PC-9 (cell line): ENCODE measurements around the gene PRKAR2B. TPM values are rescaled to one million over a fixed set of nuclear protein-coding genes. Genes with fewer than 3 reads are reported as not detected.

ENCODE experiments used
- BruUV-seq: library from RNA; stranded (reverse); fragments of 400-500 nt; replicated peaks from 2 replicates; lab custom pipeline; 2021; lab: Mats Ljungman, UMichigan
- CTCF ChIA-PET: fragments of 300-600 bp; sonication (Branson Sonifier 250); formaldehyde crosslinking; loops from one replicate; lab custom pipeline; 2022; ENCODE audit warnings: antibody characterized with exemption; lab: Charles Lee
- POLR2A ChIA-PET: fragments of 300-600 bp; sonication (Branson Sonifier 250); formaldehyde crosslinking; loops from one replicate; lab custom pipeline; 2022; ENCODE audit warnings: antibody characterized with exemption; ENCODE audit not compliant: unreplicated experiment; lab: Charles Lee
- DNase-seq, 2 experiments: peaks; one replicate each; pipeline versions ENCODE4 v3.0.0 to v3.0.0-alpha.2; 2015 to 2022; ENCODE audit warnings: mixed read lengths in 1 of 2
- H2AFZ ChIP-seq: fragments of 200-600 bp; sonication (generic); 2 replicates; pipeline ENCODE4 v1.8.1; 2017; ENCODE audit warnings: antibody characterized with exemption
- H3F3A ChIP-seq: fragments of 200-600 bp; sonication (generic); 2 replicates; pipeline ENCODE4 v1.8.1; 2017; ENCODE audit warnings: antibody characterized with exemption, mild to moderate bottlenecking, low read depth; ENCODE audit not compliant: insufficient read depth
- H3K27ac ChIP-seq: fragments of 200-600 bp; sonication (generic); 2 replicates; pipeline ENCODE4 v1.6.1; 2016; ENCODE audit warnings: mixed run types
- H3K27me3 ChIP-seq: fragments of 200-600 bp; sonication (generic); 2 replicates; pipeline ENCODE4 v1.6.1; 2016; ENCODE audit warnings: low read depth, mixed run types; ENCODE audit not compliant: insufficient read depth
- H3K36me3 ChIP-seq: fragments of 200-600 bp; sonication (generic); 2 replicates; pipeline ENCODE4 v1.6.1; 2016; ENCODE audit warnings: low read depth, mixed run types
- H3K4me1 ChIP-seq: fragments of 200-600 bp; sonication (generic); replicated peaks from 2 replicates; pipeline ENCODE4 v1.6.1; 2016; ENCODE audit warnings: mixed run types; ENCODE audit not compliant: insufficient read depth
- H3K4me2 ChIP-seq: fragments of 200-600 bp; sonication (generic); 2 replicates; pipeline ENCODE4 v1.6.1; 2017; ENCODE audit warnings: mixed run types
- H3K4me3 ChIP-seq: fragments of 200-600 bp; sonication (generic); 2 replicates; pipeline ENCODE4 v1.6.1; 2016; ENCODE audit warnings: mixed run types
- H3K79me2 ChIP-seq: fragments of 200-600 bp; sonication (generic); 2 replicates; pipeline ENCODE4 v1.6.1; 2017; ENCODE audit warnings: low read depth, mixed run types
- H3K9me2 ChIP-seq: fragments of 200-600 bp; sonication (generic); 2 replicates; pipeline ENCODE4 v1.8.1; 2017; ENCODE audit warnings: mild to moderate bottlenecking; ENCODE audit not compliant: insufficient read depth
- H3K9me3 ChIP-seq: fragments of 200-600 bp; sonication (generic); 2 replicates; pipeline ENCODE4 v1.8.1; 2016; ENCODE audit warnings: low read depth; ENCODE audit not compliant: insufficient read depth
- H4K20me1 ChIP-seq: fragments of 200-600 bp; sonication (generic); 2 replicates; pipeline ENCODE4 v1.8.1; 2017; ENCODE audit not compliant: insufficient read depth
- CTCF ChIP-seq: fragments of 200-600 bp; sonication (generic); conservative IDR thresholded peaks from 2 replicates; pipeline ENCODE4 v1.6.1; 2017; ENCODE audit warnings: mixed run types, antibody characterized with exemption, mild to moderate bottlenecking, moderate library complexity
- EZH2 ChIP-seq: fragments of 200-600 bp; sonication (generic); IDR thresholded peaks from 2 replicates; pipeline ENCODE4 v1.8.0; 2017; ENCODE audit warnings: antibody characterized with exemption, low read depth
- intact Hi-C: fragments of 100-400 bp; cut with micrococcal nuclease; formaldehyde crosslinking; loops from one replicate; pipeline ENCODE4 v1.10.0; 2022; ENCODE audit not compliant: unreplicated experiment
- total RNA-seq: library from RNA; stranded (reverse); gene quantifications from 2 replicates; pipeline ENCODE4 v1.2.3, GENCODE V29; 2021

The PRKAR2B gene
- total RNA-seq, 1 experiment from 2014 or later: 2.9 TPM

- H3K9me2 ChIP-seq: no peaks in the 10 kb centered on the region
- H3K79me2 ChIP-seq: no peaks in the 10 kb centered on the region
- no peak overlapping the region for H3K4me2 ChIP-seq
- H3K4me1 ChIP-seq: 0 out of 2 replicates have a peak, but pooled peaks cover 11% of the 10 kb centered on the region
- H2AFZ ChIP-seq: no peak overlapping the region
- CTCF ChIA-PET: no interaction called here
- no peak for DNase-seq
- no peaks in the 10 kb centered on the region for H3K36me3 ChIP-seq
- no peaks in the 10 kb centered on the region for H3F3A ChIP-seq
- no peaks in the 10 kb centered on the region for H4K20me1 ChIP-seq
- no peaks in the 10 kb centered on the region for H3K27me3 ChIP-seq
- H3K27ac ChIP-seq: no peak overlapping the region
- POLR2A ChIA-PET: no interaction called here
- TF ChIP-seq CTCF: no peak
- no peak for TF ChIP-seq EZH2
- no TSS peak for BruUV-seq
- intact Hi-C loops: no loop called here
- no peaks in the 10 kb centered on the region for H3K9me3 ChIP-seq
- no peak overlapping the region for H3K4me3 ChIP-seq
Measured at GRCh38 chr7:107032050-107032449, 12.5 kb upstream of the PRKAR2B start.

GRCh38 chr7:107032720-107033438, 11.6 kb upstream of the PRKAR2B start:
- ChIA-PET CTCF (interaction anchor here (0.7 kb wide), 1 partner anchor 119 kb away, joined by 7 read pairs; no protein-coding TSS in a partner anchor), POLR2A (no interaction called here)
- Histone ChIP-seq H4K20me1 (no peaks in the 10 kb centered on the region), H3K79me2 (no peaks in the 10 kb centered on the region), H3K4me1 (0 out of 2 replicates have a peak, but pooled peaks cover 11% of the 10 kb centered on the region), H3K9me3 (no peaks in the 10 kb centered on the region), H3K36me3 (no peaks in the 10 kb centered on the region), H2AFZ (no peak overlapping the region), H3K4me3 (no peak overlapping the region), H3K9me2 (no peaks in the 10 kb centered on the region), H3F3A (no peaks in the 10 kb centered on the region), H3K27me3 (no peaks in the 10 kb centered on the region), H3K4me2 (no peak overlapping the region), H3K27ac (no peak overlapping the region)
- no TSS peak for BruUV-seq
- no peak for DNase-seq
- intact Hi-C loops: no loop called here
- TF ChIP-seq CTCF (no peak), EZH2 (no peak)

GRCh38 chr7:107034553-107034952, 10.0 kb upstream of the PRKAR2B start:
- BruUV-seq: no TSS peak
- no peak overlapping the region for H3K27ac ChIP-seq
- H3K27me3 ChIP-seq: no peaks in the 10 kb centered on the region
- H3K4me3 ChIP-seq: no peak overlapping the region
- H3K4me2 ChIP-seq: no peak overlapping the region
- no peak for DNase-seq
- no peaks in the 10 kb centered on the region for H3K9me2 ChIP-seq
- no peaks in the 10 kb centered on the region for H3K9me3 ChIP-seq
- intact Hi-C loops: no loop called here
- ChIA-PET CTCF (no interaction called here), POLR2A (no interaction called here)
- no peaks in the 10 kb centered on the region for H4K20me1 ChIP-seq
- no peaks in the 10 kb centered on the region for H3K4me1 ChIP-seq
- no peak overlapping the region for H2AFZ ChIP-seq
- TF ChIP-seq CTCF (no peak), EZH2 (no peak)
- no peaks in the 10 kb centered on the region for H3K36me3 ChIP-seq
- H3F3A ChIP-seq: no peaks in the 10 kb centered on the region
- no peaks in the 10 kb centered on the region for H3K79me2 ChIP-seq
